ENCODE measurements around the gene KIF1A. TPM values are rescaled to one million over a fixed set of nuclear protein-coding genes. Genes with fewer than 3 reads are reported as not detected.

The KIF1A gene
- total and polyA plus RNA-seq, 2 donors from 2014 or later, result 0.54 to 0.58 TPM

- no peak overlapping the region for H3K9ac ChIP-seq (ENCODE audit: low read length in 3 of 3)
- no peaks in the 10 kb centered on the region for H3K9me3 ChIP-seq (ENCODE audit: control insufficient read depth in 2 of 3, insufficient read depth in 1 of 3, low read length in 3 of 3)
- no peak for TF ChIP-seq CTCF (IDR thresholded peaks at IDR 0.05; ENCODE audit: borderline replicate concordance, extremely low read depth, insufficient read depth)
- intact Hi-C loops (cut with DNase I), result no loop called here
- peak in 2 of 5 donors; percentile 27 to 69 for DNase-seq
- H3K4me1 ChIP-seq (ENCODE audit: control insufficient read depth in 2 of 3, insufficient read depth in 2 of 3, low read depth in 1 of 3, low read length in 3 of 3), result no peaks in the 10 kb centered on the region
- no peak overlapping the region for H3K4me3 ChIP-seq (ENCODE audit: low read length in 3 of 3)
- H3K27me3 ChIP-seq (ENCODE audit: control insufficient read depth, insufficient read depth, low read length), result no peaks in the 10 kb centered on the region
- no peak for FAIRE-seq
- no peaks in the 10 kb centered on the region for H3K36me3 ChIP-seq (ENCODE audit: control insufficient read depth in 2 of 3, insufficient read depth in 3 of 3, low read length in 3 of 3)
- no peak overlapping the region for H3K27ac ChIP-seq (ENCODE audit: low read depth in 2 of 2, low read length in 2 of 2)
Measured at GRCh38 chr2:240783819-240784621, 36.0 kb downstream of the KIF1A start.

GRCh38 chr2:240782886-240783818, 36.9 kb downstream of the KIF1A start:
- H3K27ac ChIP-seq (ENCODE audit: low read depth in 2 of 2, low read length in 2 of 2), result no peak overlapping the region
- H3K27me3 ChIP-seq (ENCODE audit: control insufficient read depth, insufficient read depth, low read length), result no peaks in the 10 kb centered on the region
- no peak overlapping the region for H3K4me3 ChIP-seq (ENCODE audit: low read length in 3 of 3)
- TF ChIP-seq CTCF (IDR thresholded peaks at IDR 0.05; ENCODE audit: borderline replicate concordance, extremely low read depth, insufficient read depth), result no peak
- FAIRE-seq, result no peak
- H3K9ac ChIP-seq (ENCODE audit: low read length in 3 of 3), result no peak overlapping the region
- H3K9me3 ChIP-seq (ENCODE audit: control insufficient read depth in 2 of 3, insufficient read depth in 1 of 3, low read length in 3 of 3), result no peaks in the 10 kb centered on the region
- no peaks in the 10 kb centered on the region for H3K36me3 ChIP-seq (ENCODE audit: control insufficient read depth in 2 of 3, insufficient read depth in 3 of 3, low read length in 3 of 3)
- DNase-seq, result peak in 2 of 5 donors; percentile 34 to 60
- no peaks in the 10 kb centered on the region for H3K4me1 ChIP-seq (ENCODE audit: control insufficient read depth in 2 of 3, insufficient read depth in 2 of 3, low read depth in 1 of 3, low read length in 3 of 3)
- intact Hi-C loops (cut with DNase I), result no loop called here

GRCh38 chr2:240782221-240782885, 37.7 kb downstream of the KIF1A start:
- no peak for FAIRE-seq
- H3K4me1 ChIP-seq (ENCODE audit: control insufficient read depth in 2 of 3, insufficient read depth in 2 of 3, low read depth in 1 of 3, low read length in 3 of 3), result no peaks in the 10 kb centered on the region
- H3K4me3 ChIP-seq (ENCODE audit: low read length in 3 of 3), result no peak overlapping the region
- H3K9me3 ChIP-seq (ENCODE audit: control insufficient read depth in 2 of 3, insufficient read depth in 1 of 3, low read length in 3 of 3), result no peaks in the 10 kb centered on the region
- no peaks in the 10 kb centered on the region for H3K36me3 ChIP-seq (ENCODE audit: control insufficient read depth in 2 of 3, insufficient read depth in 3 of 3, low read length in 3 of 3)
- H3K9ac ChIP-seq (ENCODE audit: low read length in 3 of 3), result no peak overlapping the region
- no peak overlapping the region for H3K27ac ChIP-seq (ENCODE audit: low read depth in 2 of 2, low read length in 2 of 2)
- intact Hi-C loops (cut with DNase I), result no loop called here
- H3K27me3 ChIP-seq (ENCODE audit: control insufficient read depth, insufficient read depth, low read length), result no peaks in the 10 kb centered on the region
- DNase-seq, result peak in 1 of 5 donors; percentile 65
- TF ChIP-seq CTCF (IDR thresholded peaks at IDR 0.05; ENCODE audit: borderline replicate concordance, extremely low read depth, insufficient read depth), result no peak
